ENCODE data around the gene CADPS2. TPM values are rescaled to one million over a fixed set of nuclear protein-coding genes. Genes with fewer than 3 reads are reported as not detected.

The CADPS2 gene
- total and polyA plus RNA-seq, 12 donors, result 14.6 to 103 (median 39.4) TPM

DNA sequence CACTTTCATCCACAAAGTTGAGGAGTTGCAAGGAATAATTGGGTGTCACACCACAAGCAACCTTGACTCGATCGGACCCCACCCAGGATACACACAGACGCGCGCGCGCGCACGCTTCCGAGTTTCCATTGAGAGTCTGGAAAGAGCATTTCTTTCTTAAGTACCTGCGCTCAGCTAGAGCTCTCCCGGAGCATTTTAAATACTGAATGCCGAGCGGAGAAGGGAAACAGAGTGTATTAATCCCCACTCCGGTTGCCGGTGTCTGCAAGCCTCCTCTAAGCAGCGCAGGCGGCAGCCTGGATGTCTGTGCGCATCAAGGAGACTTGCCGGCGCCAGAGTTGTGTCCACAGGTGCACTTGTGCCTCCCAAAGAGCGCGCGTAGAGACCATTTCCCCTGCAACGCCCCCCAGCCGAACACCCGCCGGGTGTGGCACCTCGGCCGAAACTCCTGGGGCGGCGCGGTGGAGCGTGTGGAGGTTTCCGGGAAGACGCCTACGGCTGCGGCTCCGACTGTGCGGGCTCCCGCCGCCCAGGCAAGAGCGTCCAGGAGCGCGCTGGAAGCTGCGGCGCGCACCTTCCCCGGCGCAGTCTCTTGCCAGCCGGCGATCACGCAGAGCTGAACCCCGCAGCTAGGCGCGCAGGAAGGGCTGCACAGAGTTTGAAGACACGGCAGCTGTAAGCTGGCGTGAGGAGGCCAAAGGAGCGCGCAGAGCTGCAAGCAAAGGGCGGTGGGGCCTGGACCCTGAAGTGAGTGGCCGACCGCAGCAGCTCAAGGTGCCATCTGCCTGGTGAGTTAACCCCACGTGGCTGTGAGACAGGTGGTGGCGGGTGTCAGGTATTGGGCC is 580.6 kb downstream of the CADPS2 start:
- H3K4me3 ChIP-seq, result peak overlapping the region in 1 of 4 donors; percentile 48
- TF ChIP-seq, protein P1, sequence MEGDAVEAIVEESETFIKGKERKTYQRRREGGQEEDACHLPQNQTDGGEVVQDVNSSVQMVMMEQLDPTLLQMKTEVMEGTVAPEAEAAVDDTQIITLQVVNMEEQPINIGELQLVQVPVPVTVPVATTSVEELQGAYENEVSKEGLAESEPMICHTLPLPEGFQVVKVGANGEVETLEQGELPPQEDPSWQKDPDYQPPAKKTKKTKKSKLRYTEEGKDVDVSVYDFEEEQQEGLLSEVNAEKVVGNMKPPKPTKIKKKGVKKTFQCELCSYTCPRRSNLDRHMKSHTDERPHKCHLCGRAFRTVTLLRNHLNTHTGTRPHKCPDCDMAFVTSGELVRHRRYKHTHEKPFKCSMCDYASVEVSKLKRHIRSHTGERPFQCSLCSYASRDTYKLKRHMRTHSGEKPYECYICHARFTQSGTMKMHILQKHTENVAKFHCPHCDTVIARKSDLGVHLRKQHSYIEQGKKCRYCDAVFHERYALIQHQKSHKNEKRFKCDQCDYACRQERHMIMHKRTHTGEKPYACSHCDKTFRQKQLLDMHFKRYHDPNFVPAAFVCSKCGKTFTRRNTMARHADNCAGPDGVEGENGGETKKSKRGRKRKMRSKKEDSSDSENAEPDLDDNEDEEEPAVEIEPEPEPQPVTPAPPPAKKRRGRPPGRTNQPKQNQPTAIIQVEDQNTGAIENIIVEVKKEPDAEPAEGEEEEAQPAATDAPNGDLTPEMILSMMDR (IDR thresholded peaks at IDR 0.05), result no peak
- TF ChIP-seq POLR2A (IDR thresholded peaks at IDR 0.05), result no peak

DNA sequence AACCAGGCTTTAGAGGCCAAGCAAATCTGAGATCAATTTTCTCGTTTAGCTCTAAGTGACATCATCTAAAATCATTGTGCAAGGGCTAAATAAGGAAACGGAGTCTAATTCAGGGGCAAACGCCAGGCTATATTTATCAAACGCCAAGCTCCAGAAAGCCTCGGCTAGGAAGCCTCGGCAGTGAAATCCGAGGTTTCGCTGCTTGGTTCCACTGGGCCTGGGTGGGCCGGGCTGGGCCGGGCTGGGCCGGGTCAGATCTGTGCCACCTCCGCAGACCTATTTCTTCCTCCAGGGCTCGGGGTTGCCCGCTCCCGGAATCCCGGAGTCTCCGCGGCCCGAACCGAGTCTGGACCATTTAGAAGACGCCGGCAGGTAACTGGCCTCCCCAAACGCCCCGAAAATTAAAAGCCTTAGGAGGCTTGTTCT is 581.3 kb downstream of the CADPS2 start:
- H3K9me3 ChIP-seq (replicated peaks in 1 of 3), result no peaks in the 10 kb centered on the region
- peak overlapping the region in 1 of 4 donors; percentile 48 for H3K4me3 ChIP-seq
- DNase-seq, result no peak
- H3K36me3 ChIP-seq (replicated peaks in 1 of 2), result no peaks in the 10 kb centered on the region
- intact Hi-C loops (cut with DNase I), result no loop called here
- peaks cover 3 to 43% of the 10 kb centered on the region in 2 donors for H3K4me1 ChIP-seq (replicated peaks in 1 of 2)
- peaks cover 96% of the 10 kb centered on the region for H3K27me3 ChIP-seq
- 1 to 5% (median 4%) methylated on average over 20 to 24 of the region's 24 CpGs for WGBS, 4 donors
- no peak for TF ChIP-seq POLR2A (IDR thresholded peaks at IDR 0.05)
- TF ChIP-seq, protein P1 (IDR thresholded peaks at IDR 0.05), result no peak
- H3K27ac ChIP-seq, result no peak overlapping the region

More for the DNA sequence above, 580.6 kb downstream of the CADPS2 start:
- Histone ChIP-seq H3K9me3 (replicated peaks in 1 of 3) (no peaks in the 10 kb centered on the region), H3K27ac (no peak overlapping the region), H3K4me1 (replicated peaks in 1 of 2) (peaks cover 8 to 41% of the 10 kb centered on the region in 2 donors), H3K27me3 (peaks cover 96% of the 10 kb centered on the region), H3K36me3 (replicated peaks in 1 of 2) (no peaks in the 10 kb centered on the region)
- intact Hi-C loops (cut with DNase I), result no loop called here
- DNase-seq, result peak in 1 of 7 donors; percentile 14
- WGBS, 4 donors, result 4 to 6% (median 5%) methylated on average over 20 to 65 of the region's 65 CpGs

DNA sequence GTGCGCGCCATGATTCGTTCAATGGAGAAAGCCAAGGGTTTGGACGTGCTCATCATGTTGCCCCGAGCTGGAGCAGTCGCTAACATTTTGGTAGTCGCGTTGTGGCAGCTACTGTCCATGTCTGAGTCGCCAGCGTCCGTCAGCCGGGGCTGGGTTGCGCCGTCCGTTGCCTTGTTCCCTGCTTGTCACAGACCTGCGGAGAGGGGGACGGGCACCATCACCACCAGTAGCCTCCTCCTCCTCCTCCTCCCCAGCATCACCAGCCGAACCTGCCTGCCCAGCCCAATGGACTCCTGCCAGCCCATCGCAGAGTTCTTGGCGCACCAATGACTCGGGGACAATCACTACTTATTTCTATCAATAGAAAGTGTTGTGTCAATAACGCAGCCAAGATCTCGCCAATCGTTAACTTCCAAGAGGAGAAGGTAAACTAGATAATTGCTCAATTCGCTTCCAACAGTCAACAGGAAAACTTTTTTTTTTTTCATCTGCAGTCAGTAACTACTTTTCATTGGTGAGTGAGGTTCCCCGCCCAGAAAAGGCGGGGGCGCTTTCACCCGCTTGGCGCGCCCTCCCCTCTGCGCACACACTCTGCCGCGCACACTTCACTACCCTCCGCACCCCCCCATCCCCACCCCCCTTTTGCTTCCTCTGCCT is 581.8 kb downstream of the CADPS2 start, which contains the start of gene FEZF1:
FEZF1 (minus strand) TSS at position 432 of the 657 bp plus-strand sequence; CDS start at position 119, 313 bp downstream.
- intact Hi-C loops (cut with DNase I), result no loop called here
- H3K36me3 ChIP-seq (replicated peaks in 1 of 2), result no peaks in the 10 kb centered on the region
- H3K27ac ChIP-seq, result no peak within 1 kb of the TSS
- DNase-seq, result peak in 1 of 7 donors; percentile 14
- peaks cover 96% of the 10 kb centered on the region for H3K27me3 ChIP-seq
- peak within 1 kb of the TSS in 1 of 4 donors; percentile 48 for H3K4me3 ChIP-seq
- 4 to 9% (median 6%) methylated on average over 15 to 35 of the region's 35 CpGs for WGBS, 4 donors
- peaks cover 2 to 41% of the 10 kb centered on the region in 2 donors for H3K4me1 ChIP-seq (replicated peaks in 1 of 2)
- no peak for TF ChIP-seq POLR2A (IDR thresholded peaks at IDR 0.05)
- TF ChIP-seq, protein P1 (IDR thresholded peaks at IDR 0.05), result no peak
- no peaks in the 10 kb centered on the region for H3K9me3 ChIP-seq (replicated peaks in 1 of 3)
